Upper lobe of left lung (tissue), 6 donors: ENCODE results near the gene GAREM2. TPM values are rescaled to one million over a fixed set of nuclear protein-coding genes. Genes with fewer than 3 reads are reported as not detected.
"Not testable (repeated sequence)": the region's sequence is repeated elsewhere in the genome, so short reads cannot be mapped to it uniquely, and the experiment has no call there.

Source experiments
- ATAC-seq, 2 donors: fragments of 200-7000 bp; cut with Tn5 transposase; one replicate each; pipeline ENCODE4 v1.9.1; 2022; ENCODE audit warnings: mild to moderate bottlenecking in 2 of 2, moderate library complexity in 2 of 2; ENCODE audit not compliant: low FRiP score in 2 of 2
- DNase-seq, 2 donors: peaks; one replicate each; pipeline ENCODE4 v3.0.0-alpha.2; 2019 to 2020
- H3K27ac ChIP-seq, 4 donors: fragments of 200-600 bp; sonication (generic); one replicate each; pipeline ENCODE4 v1.5.1; 2016 to 2019
- H3K27me3 ChIP-seq, 4 donors: fragments of 200-600 bp; sonication (generic); one replicate each; pipeline ENCODE4 v1.5.1; 2017 to 2019
- H3K36me3 ChIP-seq, 4 donors: fragments of 200-600 bp; sonication (generic); one replicate each; pipeline ENCODE4 v1.5.1; 2016 to 2019
- H3K4me1 ChIP-seq, 4 donors: fragments of 200-600 bp; sonication (generic); one replicate each; pipeline ENCODE4 v1.5.1; 2018 to 2019
- H3K4me3 ChIP-seq, 4 donors: fragments of 200-600 bp; sonication (generic); one replicate each; pipeline ENCODE4 v1.5.1; 2017 to 2019; ENCODE audit warnings: mild to moderate bottlenecking in 2 of 4, moderate library complexity in 1 of 4
- H3K9me3 ChIP-seq, 4 donors: fragments of 200-600 bp; sonication (generic); one replicate each; pipeline ENCODE4 v1.5.1; 2018 to 2019
- EP300 ChIP-seq, 4 donors: sonication (generic); formaldehyde crosslinking; IDR thresholded peaks; one replicate each; pipeline ENCODE4 v1.5.1; 2017; ENCODE audit warnings: antibody characterized with exemption in 4 of 4, control low read depth in 2 of 4
- POLR2A ChIP-seq, 4 donors: fragments of 450-650 bp; IDR thresholded peaks; one replicate each; pipeline ENCODE4 v1.5.1; 2016 to 2017; ENCODE audit warnings: antibody characterized with exemption in 4 of 4, mild to moderate bottlenecking in 2 of 4
- POLR2AphosphoS5 ChIP-seq, 2 donors: sonication (generic); formaldehyde crosslinking; IDR thresholded peaks; one replicate each; pipeline ENCODE4 v1.5.1; 2017; ENCODE audit warnings: antibody characterized with exemption in 2 of 2
- WGBS, 2 donors: methylation state at CpG; one replicate each; pipeline ENCODE4 v1.1.5; 2017 to 2018; 5-methylcytosine and 5-hydroxymethylcytosine counted together
- total RNA-seq, 6 donors: library from RNA; depleted of rRNA in 4 of 6; stranded (reverse); fragments of >200 nt in 4 of 6; gene quantifications; one replicate each; pipeline versions ENCODE4 v1.1.0 to v1.2.1, GENCODE V29; 2016 to 2021
- TF ChIP-seq, protein P1 (sequence below), 6 experiments: fragments of 450-650 bp in 4 of 6; fragments of 200-600 bp in 2 of 6; sonication (generic) in 2 of 6; IDR thresholded peaks; one replicate each; pipeline ENCODE4 v1.5.1; 2016 to 2019; ENCODE audit warnings: antibody characterized with exemption in 6 of 6
- donor health status: DM: no; HTN: no; CAD: no; lungs with moderate emphysema.
- donor health status: DM: no; HTN: yes; CAD: no; lungs with severe emphysema.

Gene GAREM2
- total RNA-seq, 6 donors from 2014 or later = 0.22 to 2.6 (median 0.49) TPM; not detected in 1

DNA sequence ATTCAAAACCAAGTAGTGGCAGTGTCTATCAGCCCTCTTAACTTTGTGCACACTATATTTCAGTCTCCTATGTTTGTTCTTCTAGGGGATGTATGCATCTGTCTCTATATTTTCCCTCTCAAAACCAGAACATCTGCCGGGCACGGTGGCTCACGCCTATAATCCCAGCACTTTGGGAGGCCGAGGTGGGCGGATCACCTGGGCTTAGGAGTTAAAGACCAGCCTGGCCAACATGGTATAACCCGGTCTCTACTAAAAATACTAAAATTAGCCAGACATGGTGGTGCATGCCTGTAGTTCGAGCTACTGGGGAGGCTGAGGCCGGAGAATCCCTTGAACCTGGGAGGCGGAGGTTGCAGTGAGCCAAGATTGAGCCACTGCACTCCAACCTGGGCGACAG, 9.9 kb upstream of the GAREM2 start:
- no peaks in the 10 kb centered on the region for H3K9me3 ChIP-seq
- H3K27ac ChIP-seq = no peak overlapping the region
- DNase-seq (no peak), ATAC-seq (no peak)
- no peak overlapping the region for H3K4me3 ChIP-seq
- H3K27me3 ChIP-seq = no peaks in the 10 kb centered on the region
- TF ChIP-seq, protein P1, sequence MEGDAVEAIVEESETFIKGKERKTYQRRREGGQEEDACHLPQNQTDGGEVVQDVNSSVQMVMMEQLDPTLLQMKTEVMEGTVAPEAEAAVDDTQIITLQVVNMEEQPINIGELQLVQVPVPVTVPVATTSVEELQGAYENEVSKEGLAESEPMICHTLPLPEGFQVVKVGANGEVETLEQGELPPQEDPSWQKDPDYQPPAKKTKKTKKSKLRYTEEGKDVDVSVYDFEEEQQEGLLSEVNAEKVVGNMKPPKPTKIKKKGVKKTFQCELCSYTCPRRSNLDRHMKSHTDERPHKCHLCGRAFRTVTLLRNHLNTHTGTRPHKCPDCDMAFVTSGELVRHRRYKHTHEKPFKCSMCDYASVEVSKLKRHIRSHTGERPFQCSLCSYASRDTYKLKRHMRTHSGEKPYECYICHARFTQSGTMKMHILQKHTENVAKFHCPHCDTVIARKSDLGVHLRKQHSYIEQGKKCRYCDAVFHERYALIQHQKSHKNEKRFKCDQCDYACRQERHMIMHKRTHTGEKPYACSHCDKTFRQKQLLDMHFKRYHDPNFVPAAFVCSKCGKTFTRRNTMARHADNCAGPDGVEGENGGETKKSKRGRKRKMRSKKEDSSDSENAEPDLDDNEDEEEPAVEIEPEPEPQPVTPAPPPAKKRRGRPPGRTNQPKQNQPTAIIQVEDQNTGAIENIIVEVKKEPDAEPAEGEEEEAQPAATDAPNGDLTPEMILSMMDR (IDR thresholded peaks at IDR 0.05) = no peak
- no peak for TF ChIP-seq EP300 (IDR thresholded peaks at IDR 0.05)
- TF ChIP-seq POLR2AphosphoS5 (IDR thresholded peaks at IDR 0.05) = no peak
- TF ChIP-seq POLR2A (IDR thresholded peaks at IDR 0.05) = no peak
- no peaks in the 10 kb centered on the region for H3K36me3 ChIP-seq
- no peaks in the 10 kb centered on the region for H3K4me1 ChIP-seq
- 89 to 93% methylated on average over 10 of the region's 10 CpGs for WGBS, 2 donors

DNA sequence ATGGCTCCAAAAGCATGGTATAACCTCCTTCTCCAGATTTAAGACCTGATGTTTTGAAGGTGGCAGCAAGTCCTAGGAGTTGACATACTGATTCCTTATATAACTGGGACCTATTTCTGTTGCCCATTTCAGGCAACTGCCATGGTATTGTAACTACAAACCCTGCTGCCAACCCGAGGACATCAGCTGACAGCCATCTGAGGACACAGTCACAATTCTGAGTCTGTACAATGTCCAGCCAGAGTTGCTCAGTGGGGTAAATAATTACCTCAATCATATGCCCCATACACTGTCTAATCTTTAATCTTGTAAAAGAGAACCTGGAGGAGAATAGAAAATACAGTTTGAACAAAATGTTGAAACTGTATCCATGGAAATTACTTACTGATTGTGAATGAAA, 8.7 kb upstream of the GAREM2 start:
- H3K27ac ChIP-seq = no peak overlapping the region
- H3K4me3 ChIP-seq = no peak overlapping the region
- DNase-seq (no peak), ATAC-seq (no peak)
- no peaks in the 10 kb centered on the region for H3K4me1 ChIP-seq
- no peaks in the 10 kb centered on the region for H3K36me3 ChIP-seq
- TF ChIP-seq POLR2A (IDR thresholded peaks at IDR 0.05) = no peak
- TF ChIP-seq POLR2AphosphoS5 (IDR thresholded peaks at IDR 0.05) = no peak
- TF ChIP-seq, protein P1 (IDR thresholded peaks at IDR 0.05) = no peak
- no peak for TF ChIP-seq EP300 (IDR thresholded peaks at IDR 0.05)
- WGBS, 2 donors = 35 to 86% methylated on average over 1 of the region's 1 CpG
- no peaks in the 10 kb centered on the region for H3K27me3 ChIP-seq
- H3K9me3 ChIP-seq = no peaks in the 10 kb centered on the region

DNA sequence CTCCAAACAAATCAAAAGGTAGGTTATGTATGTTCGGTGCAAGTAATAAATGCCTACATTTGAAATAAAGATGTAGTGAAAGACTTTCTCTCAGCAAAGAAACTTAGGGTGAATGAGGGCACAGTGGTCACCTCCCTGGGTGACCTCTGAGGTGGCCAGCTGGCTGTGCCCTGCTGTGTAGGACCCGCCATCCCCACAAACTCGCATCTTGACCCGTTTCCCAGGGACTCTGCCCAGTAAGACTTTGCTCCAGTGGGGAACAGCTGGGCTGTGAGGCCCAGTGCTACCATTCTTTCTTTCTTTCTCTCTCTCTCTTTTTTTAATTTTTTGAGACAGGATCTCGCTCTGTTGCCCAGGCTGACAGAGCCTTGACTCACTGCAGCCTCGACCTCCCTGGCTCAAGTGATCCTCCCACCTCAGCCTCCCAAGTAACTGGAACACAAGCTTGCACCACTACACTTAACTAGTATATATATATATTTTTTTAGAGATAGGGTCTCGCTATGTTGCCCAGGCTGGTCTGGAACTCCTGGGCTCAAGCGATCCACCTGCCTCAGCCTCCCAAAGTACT, 8.2 kb upstream of the GAREM2 start:
- H3K36me3 ChIP-seq = no peaks in the 10 kb centered on the region
- WGBS, 2 donors = 86 to 91% methylated on average over 8 of the region's 8 CpGs
- ATAC-seq (no peak), DNase-seq (no peak)
- H3K4me1 ChIP-seq = no peaks in the 10 kb centered on the region
- H3K4me3 ChIP-seq = no peak overlapping the region
- H3K27me3 ChIP-seq = no peaks in the 10 kb centered on the region
- H3K9me3 ChIP-seq = no peaks in the 10 kb centered on the region
- TF ChIP-seq EP300 (IDR thresholded peaks at IDR 0.05) (no peak), POLR2A (IDR thresholded peaks at IDR 0.05) (no peak), POLR2AphosphoS5 (IDR thresholded peaks at IDR 0.05) (no peak)
- TF ChIP-seq, protein P1 (IDR thresholded peaks at IDR 0.05) = no peak
- H3K27ac ChIP-seq = no peak overlapping the region

DNA sequence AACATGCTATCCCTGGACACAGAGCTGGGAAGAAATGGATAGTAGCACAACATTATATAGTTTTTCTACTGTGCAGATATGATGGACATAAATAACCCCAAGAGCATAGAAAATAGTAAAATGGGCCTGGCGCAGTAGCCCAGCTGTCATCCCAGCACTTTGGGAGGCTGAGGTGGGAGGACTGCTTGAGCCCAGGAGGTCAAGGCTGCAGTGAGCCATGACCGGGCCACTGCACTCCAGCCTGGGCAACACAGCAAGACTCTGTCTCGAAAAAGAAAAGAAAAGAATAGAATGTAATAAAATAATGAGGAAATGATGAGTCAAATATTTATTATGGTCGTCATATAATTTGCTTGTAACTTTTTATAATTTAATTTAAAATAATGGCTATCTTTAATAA, 7.5 kb upstream of the GAREM2 start:
- DNase-seq (no peak), ATAC-seq (no peak)
- H3K4me3 ChIP-seq = no peak overlapping the region
- WGBS, 2 donors = 90 to 93% methylated on average over 4 of the region's 4 CpGs
- H3K27ac ChIP-seq = no peak overlapping the region
- no peaks in the 10 kb centered on the region for H3K36me3 ChIP-seq
- no peak for TF ChIP-seq EP300 (IDR thresholded peaks at IDR 0.05)
- no peak for TF ChIP-seq POLR2AphosphoS5 (IDR thresholded peaks at IDR 0.05)
- no peak for TF ChIP-seq POLR2A (IDR thresholded peaks at IDR 0.05)
- TF ChIP-seq, protein P1 (IDR thresholded peaks at IDR 0.05) = no peak
- no peaks in the 10 kb centered on the region for H3K9me3 ChIP-seq
- no peaks in the 10 kb centered on the region for H3K27me3 ChIP-seq
- H3K4me1 ChIP-seq = no peaks in the 10 kb centered on the region

DNA sequence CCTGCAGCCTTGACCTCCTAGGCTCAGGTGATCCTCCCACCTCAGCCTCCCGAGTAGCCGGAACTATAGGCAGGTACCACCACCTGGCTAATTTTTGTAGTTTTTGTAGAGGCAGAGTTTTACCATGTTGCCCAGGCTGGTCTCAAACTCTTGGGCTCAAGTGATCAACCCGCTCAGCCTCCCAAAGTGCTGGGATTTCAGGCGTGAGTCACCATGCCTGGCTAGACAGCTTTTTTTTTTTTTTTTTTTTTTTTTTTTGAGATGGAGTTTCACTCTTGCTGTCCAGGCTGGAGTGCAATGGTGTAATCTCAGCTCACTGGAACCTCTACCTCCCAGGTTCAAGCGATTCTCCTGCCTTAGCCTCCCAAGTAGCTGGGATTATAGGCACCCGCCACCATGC, 6.3 kb upstream of the GAREM2 start:
- not testable (repeated sequence) for H3K4me3 ChIP-seq, ATAC-seq, H3K36me3 ChIP-seq, H3K27me3 ChIP-seq, DNase-seq, H3K9me3 ChIP-seq, H3K4me1 ChIP-seq, H3K27ac ChIP-seq
- 89 to 93% methylated on average over 4 to 5 of the region's 6 CpGs for WGBS, 2 donors
